Bronchial epithelial cell (primary cell): Measurements from ENCODE around the gene PCDHA1. TPM values are rescaled to one million over a fixed set of nuclear protein-coding genes. Genes with fewer than 3 reads are reported as not detected.
"Not testable (repeated sequence)": the region's sequence is repeated elsewhere in the genome, so short reads cannot be mapped to it uniquely, and the experiment has no call there.

ENCODE experiments used
- DNase-seq: peaks from one replicate; pipeline ENCODE4 v3.0.0-alpha.2; 2010; ENCODE audit warnings: low read depth
- FAIRE-seq: peaks from 2 replicates; lab custom pipeline; 2011; peaks lifted over from hg19 to GRCh38; lab: Jason Lieb, UNC
- H3K27me3 ChIP-seq: 2 replicates; pipeline ENCODE4 v1.5.1; 2011; ENCODE audit warnings: low read length; ENCODE audit not compliant: control insufficient read depth, insufficient read depth
- H3K36me3 ChIP-seq: 2 replicates; pipeline ENCODE4 v1.5.1; 2011; ENCODE audit warnings: low read length; ENCODE audit not compliant: control insufficient read depth, insufficient read depth
- H3K4me3 ChIP-seq: 2 replicates; pipeline ENCODE4 v1.5.1; 2011; ENCODE audit warnings: mild to moderate bottlenecking, low read depth, low read length, control low read depth
- total RNA-seq: library from RNA; depleted of rRNA; stranded (reverse); fragments of >200 nt; gene quantifications from 2 replicates; pipeline ENCODE4 v1.2.1, GENCODE V29; 2014
- TF ChIP-seq, protein P1 (sequence below): IDR thresholded peaks from 2 replicates; pipeline ENCODE4 v1.5.1; 2011; ENCODE audit warnings: mild to moderate bottlenecking, moderate library complexity, low read length, control low read depth, inconsistent platforms; ENCODE audit not compliant: insufficient read depth, severe bottlenecking

PCDHA1 gene
- total RNA-seq, 1 donor from 2014 or later, result under 0.01 TPM

DNA sequence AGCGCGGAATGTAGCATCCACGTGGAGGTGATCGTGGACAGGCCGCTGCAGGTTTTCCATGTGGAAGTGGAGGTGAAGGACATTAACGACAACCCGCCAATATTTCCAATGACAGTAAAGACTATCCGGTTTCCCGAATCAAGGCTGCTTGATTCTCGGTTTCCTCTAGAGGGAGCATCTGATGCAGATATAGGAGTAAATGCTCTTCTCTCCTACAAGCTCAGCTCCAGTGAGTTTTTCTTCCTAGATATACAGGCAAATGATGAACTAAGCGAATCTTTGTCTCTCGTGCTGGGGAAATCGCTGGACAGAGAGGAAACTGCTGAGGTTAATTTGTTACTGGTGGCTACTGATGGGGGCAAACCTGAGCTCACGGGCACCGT lies 9.3 kb downstream of the PCDHA1 start:
- FAIRE-seq, result no peak
- Histone ChIP-seq H3K36me3 (no peaks in the 10 kb centered on the region), H3K4me3 (no peak overlapping the region)

GRCh38 chr5:140796072-140796717 lies 10.3 kb downstream of the PCDHA1 start:
- H3K4me3 ChIP-seq, DNase-seq, H3K27me3 ChIP-seq, H3K36me3 ChIP-seq, FAIRE-seq: not testable (repeated sequence)

More for the DNA sequence above, 9.3 kb downstream of the PCDHA1 start:
- DNase-seq, result no peak
- TF ChIP-seq, protein P1, sequence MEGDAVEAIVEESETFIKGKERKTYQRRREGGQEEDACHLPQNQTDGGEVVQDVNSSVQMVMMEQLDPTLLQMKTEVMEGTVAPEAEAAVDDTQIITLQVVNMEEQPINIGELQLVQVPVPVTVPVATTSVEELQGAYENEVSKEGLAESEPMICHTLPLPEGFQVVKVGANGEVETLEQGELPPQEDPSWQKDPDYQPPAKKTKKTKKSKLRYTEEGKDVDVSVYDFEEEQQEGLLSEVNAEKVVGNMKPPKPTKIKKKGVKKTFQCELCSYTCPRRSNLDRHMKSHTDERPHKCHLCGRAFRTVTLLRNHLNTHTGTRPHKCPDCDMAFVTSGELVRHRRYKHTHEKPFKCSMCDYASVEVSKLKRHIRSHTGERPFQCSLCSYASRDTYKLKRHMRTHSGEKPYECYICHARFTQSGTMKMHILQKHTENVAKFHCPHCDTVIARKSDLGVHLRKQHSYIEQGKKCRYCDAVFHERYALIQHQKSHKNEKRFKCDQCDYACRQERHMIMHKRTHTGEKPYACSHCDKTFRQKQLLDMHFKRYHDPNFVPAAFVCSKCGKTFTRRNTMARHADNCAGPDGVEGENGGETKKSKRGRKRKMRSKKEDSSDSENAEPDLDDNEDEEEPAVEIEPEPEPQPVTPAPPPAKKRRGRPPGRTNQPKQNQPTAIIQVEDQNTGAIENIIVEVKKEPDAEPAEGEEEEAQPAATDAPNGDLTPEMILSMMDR, result no peak
- no peaks in the 10 kb centered on the region for H3K27me3 ChIP-seq

DNA sequence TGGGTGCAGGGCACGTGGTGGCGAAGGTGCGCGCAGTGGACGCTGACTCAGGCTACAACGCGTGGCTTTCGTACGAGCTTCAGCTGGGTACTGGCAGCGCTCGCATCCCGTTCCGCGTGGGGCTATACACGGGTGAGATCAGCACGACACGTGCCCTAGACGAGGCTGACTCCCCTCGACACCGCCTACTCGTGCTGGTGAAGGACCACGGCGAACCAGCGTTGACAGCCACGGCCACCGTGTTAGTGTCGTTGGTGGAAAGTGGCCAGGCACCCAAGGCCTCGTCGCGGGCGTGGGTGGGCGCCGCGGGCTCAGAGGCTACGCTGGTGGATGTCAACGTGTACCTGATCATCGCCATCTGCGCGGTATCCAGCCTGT lies 10.8 kb downstream of the PCDHA1 start:
- Histone ChIP-seq H3K36me3 (no peaks in the 10 kb centered on the region), H3K27me3 (no peaks in the 10 kb centered on the region), H3K4me3 (no peak overlapping the region)
- FAIRE-seq (no peak), DNase-seq (no peak)
- TF ChIP-seq, protein P1, result no peak

- peak; percentile 13 for DNase-seq
- no peaks in the 10 kb centered on the region for H3K27me3 ChIP-seq
- H3K36me3 ChIP-seq, result no peaks in the 10 kb centered on the region
- no peak within 1 kb of the TSS for H3K4me3 ChIP-seq
- TF ChIP-seq, protein P1, result peak; percentile 2
- FAIRE-seq, result no peak
Observed at GRCh38 chr5:140800816-140801493, 15.0 kb downstream of the PCDHA1 start, which contains the start of gene PCDHA3. Gene PCDHA3, plus strand, starts transcription at chr5:140801057.

- DNase-seq (no peak), FAIRE-seq (no peak)
- Histone ChIP-seq H3K4me3 (no peak overlapping the region), H3K36me3 (no peaks in the 10 kb centered on the region), H3K27me3 (no peaks in the 10 kb centered on the region)
- TF ChIP-seq, protein P1, result no peak
Observed at GRCh38 chr5:140801494-140801841, 15.5 kb downstream of the PCDHA1 start.

- H3K36me3 ChIP-seq, H3K4me3 ChIP-seq, FAIRE-seq, DNase-seq, H3K27me3 ChIP-seq: not testable (repeated sequence)
Observed at GRCh38 chr5:140802381-140802780, 16.4 kb downstream of the PCDHA1 start.
